GM18870 (cell line): ENCODE results near the gene RGS9.
"Not testable (repeated sequence)": the region's sequence is repeated elsewhere in the genome, so short reads cannot be mapped to it uniquely, and the experiment has no call there.

ENCODE experiments used
- ATAC-seq: cut with Tn5 transposase; IDR thresholded peaks from one replicate; pipeline ENCODE4 v1.9.1; 2021; ENCODE audit warnings: moderate library complexity; ENCODE audit not compliant: unreplicated experiment

RGS9 gene

DNA sequence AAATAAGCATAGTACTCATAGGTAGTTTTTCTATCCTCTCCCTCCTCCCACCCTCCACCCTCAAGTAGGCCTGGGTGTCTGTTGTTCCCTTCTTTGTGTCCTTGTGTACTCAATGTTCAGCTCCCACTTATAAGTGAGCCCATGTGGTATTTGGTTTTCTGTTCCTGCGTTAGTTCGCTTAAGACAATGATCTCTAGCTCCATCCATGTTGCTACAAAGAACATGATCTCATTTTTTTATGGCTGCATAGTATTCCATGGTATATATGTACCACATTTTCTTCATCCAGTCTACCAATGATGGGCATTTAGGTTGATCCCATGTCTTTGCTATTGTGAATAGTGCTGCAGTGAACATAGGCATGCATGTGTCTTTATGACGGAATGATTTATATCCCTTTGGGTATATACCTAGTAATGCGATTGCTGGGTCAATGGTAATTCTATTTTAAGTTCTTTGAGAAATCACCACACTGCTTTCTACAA is 43.6 kb downstream of the RGS9 start:
- ATAC-seq, result not testable (repeated sequence)

DNA sequence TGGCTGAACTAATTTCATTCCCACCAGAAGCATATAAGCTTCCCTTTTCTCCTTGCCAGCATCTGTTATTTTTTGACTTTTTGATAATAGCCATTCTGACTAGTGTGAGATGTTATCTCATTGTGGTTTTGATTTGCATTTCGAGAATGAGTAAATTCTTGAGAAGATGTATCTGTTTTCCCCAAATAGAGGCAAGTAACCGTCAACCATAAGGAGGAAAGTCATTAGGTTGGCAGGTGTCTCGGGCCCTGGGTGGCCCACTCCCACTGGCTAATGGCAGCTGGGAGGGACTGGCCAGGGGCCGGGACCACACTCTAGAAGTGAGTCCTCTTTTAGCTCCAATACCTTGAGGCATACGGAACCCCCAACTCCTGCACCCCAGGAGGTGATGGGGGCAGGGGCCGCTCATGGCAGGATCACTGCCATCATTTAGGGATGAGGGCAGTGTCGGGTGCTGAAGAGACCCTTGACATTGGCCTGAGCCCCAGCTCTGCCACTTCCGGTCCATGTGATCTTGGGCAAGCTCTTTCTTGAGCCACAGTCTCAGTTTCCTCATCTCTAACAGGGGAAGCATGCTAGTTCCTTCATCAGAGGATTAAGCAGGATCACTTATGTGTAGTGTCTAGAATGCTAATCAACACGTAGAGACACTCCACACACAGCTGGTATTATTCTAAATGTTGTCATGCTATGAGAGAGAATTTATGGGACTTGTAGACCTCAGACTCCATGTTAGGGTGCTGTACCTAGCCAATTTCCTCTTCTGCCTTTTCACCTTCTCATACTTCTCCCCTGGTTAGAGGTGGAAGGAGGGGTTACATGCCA is 44.3 kb downstream of the RGS9 start:
- peak; percentile 78 for ATAC-seq

DNA sequence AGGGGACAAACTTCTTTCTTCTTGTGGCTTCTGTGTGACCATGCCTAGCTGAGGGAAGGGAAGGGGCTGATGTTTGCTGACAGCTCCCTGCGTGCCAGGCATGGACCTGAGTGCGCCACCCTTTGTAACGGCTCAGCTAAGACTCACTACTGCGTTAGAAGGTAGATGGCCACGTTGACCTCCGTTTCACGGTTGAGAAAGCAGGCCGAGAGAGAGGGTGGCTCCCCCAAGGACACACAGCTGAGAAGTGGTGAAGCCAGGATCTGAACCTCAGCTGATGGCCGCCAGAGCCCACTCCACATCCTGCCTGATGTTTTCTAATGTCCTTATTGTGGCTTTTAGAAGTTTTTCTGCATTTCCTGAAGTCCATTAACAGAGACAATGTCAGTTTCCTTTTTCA is 45.1 kb downstream of the RGS9 start:
- ATAC-seq, result peak; percentile 8

DNA sequence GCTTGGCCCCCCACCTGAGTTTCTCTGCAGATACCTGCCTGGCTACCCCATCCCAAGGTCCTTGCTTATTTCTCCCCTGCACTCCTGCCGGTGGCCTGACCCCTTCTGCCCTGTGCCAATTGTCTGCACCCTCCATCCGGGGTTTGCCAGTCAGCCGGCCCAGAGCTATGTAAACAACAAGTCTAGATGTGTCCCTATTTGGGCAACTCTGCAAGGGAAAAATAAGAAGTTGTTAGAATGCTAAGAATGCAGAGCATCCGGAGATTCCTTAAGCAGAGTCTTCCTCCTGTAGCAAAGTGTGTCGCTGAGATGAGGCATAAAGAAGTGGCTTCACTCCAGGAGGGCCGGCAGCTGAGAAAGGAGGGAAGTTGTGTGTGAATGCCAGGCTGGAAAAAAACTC is 46.6 kb downstream of the RGS9 start:
- ATAC-seq, result no peak

DNA sequence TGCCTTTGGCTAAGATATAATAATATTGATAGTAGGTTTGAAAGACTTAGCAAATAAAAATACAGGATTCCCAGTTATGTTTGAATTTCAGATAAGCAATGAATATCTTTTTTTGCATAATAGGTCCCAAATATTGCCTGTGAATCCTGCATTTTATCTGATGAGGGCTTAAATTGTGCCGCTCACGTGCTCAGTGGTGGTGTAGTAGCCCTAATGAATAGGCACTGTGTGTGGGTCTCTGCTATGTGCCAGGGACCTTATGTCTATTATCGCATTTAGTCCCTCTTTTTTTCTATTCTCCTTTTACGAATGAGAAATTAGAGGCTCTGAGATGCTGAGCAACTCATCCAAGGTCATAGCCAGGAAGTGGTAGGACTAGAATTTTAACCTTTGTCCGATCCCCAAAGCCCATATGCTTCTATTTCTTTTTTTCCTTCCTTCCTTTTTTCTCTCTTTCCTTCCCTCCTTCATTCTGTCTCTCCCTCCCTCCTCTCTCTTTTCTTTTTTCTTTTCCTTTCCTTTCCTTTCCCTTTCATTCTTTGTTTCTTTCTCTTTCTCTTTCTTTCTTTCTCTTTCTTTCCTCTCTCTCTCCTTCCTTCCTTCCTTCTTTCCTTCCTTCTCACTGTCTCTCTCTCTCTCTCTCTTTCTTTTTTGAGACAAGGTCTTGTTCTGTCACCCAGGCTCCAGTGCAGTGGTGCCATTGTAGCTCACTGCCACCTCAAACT is 47.2 kb downstream of the RGS9 start:
- no peak for ATAC-seq

DNA sequence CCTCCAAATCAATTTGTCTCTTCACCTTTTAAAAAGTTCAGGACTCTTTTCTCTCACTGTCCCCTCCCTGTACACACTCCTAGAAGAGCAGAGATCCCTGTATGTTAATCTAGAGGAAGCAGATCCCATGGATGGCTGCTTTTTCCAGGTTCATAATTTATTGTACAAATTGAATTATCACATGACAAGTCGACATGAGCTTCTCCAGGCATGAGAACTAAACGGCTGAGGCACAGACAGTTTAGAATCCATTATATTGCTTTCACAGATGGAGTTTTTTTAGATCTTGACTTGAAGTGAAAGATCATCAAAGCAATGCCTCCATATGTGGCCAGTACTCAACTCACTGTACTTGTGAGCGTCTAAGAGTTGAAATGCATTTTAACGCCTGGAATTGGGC is 47.9 kb downstream of the RGS9 start:
- no peak for ATAC-seq

DNA sequence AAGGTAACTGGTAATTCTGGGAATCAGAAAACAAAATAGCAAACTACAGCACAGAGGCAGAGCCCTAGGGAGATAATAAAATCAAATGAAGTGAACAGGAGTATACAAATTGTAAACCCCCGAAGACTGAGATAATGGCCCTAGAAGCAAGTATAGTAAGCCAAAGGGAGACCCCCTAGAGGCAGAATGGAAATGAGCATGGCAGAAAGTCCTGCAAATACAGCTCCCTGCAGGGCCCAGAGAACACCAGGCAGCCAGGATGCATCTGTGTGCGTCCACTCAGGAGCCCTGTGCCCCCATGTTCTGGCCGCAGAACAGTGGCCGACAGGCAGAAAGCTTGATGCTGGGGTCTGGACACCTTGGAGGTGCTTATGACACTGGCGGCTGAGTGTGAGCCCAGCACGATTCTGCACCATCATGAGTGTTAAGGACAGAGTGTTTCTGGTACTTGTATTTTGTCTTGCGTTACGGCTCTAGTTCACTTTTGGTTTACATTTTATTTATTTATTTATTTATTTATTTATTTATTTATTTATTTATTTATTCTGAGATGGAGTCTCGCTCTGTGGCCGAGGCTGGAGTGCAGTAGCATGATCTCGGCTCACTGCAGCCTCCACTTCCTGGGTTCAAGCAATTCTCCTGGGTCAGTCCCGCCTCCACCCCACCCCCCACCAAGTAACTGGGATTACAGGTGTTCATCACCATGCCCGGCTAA is 48.7 kb downstream of the RGS9 start:
- no peak for ATAC-seq

DNA sequence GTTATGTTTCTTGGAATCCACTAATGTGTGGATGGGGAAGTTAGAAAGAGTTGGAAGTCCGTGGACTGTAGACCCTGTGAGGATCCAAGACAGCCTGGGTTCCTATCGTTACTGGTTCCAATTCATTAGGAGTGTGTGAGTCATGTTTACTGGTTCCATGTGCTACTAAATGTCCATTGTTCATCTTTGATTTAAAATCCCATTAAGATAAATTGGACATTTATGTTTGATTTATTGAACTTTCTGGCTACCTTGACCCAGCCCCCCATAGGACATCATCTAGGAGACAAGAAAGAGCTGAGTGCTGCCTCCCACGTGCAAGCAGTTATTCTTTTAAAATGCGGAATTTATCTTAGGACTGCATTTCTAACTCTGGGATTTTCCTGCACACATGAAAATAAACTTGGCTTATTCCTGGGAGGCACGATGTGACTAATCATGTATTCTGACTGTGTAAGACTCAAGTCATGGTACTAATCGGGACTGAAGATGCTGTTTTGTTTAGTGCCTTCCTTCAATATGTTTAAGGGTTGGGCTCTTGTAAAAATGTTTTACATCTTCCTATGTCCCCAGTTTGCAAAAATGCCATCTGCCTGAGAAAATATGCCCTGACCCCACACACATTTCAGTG is 53.4 kb downstream of the RGS9 start:
- ATAC-seq, result no peak

DNA sequence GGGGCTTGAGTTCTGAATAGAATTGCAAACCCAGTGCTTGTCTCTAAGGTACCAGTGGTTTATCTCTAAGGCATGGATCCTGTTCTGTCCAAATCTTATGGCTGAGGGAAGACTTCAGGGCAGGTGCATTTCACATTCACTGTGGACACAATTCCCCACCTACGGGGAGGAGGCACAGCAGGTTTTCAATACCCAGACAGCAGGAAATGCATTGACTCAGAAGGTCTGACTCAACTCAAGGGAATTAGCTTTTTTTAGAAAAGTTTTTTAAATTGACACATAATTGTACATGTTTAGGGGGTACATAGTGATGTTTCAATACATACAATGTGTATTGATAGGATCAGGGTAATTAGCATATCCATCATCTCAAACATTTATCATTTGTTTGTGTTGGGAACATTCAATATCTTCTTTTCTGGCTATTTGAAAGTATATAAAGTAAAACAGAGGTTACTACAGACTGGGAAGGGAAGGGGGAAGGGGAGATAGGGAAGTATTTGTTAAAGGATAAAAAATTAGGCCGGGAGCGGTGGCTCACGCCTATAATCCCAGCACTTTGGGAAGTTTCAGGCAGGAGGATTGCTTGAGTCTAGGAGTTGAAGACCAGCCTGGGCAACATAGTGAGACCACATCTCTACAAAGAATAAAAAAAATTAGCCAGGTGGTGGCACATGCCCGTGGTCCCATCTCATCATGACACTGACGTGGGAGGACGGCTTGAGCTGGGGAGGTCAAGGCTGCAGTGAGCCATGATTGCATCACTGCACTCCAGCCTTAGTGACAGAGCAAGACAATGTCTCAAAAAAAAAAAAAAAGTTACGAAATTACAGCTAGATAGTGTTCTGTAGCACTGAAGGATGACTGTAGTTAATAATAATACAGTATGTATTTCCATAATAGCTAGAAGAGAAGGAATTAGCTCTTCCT is 54.9 kb downstream of the RGS9 start:
- ATAC-seq, result no peak

DNA sequence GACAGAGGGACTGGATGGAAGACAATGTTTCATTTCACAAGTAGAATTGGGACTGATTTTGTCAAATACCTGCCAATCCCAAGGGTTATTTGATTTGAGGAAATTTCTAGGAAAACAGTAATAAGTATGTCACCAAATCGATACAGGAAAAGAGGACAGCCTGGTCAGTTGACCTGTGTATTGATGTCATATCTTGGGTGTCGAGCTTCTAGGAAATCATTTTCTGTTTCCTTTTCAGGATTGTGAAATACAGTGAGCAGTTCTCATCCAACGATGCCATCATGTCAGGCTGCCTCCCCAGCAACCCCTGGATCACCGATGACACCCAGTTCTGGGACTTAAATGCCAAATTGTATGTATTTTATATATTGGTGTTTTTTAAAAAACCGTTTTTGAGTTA is 56.1 kb downstream of the RGS9 start:
- no peak for ATAC-seq

DNA sequence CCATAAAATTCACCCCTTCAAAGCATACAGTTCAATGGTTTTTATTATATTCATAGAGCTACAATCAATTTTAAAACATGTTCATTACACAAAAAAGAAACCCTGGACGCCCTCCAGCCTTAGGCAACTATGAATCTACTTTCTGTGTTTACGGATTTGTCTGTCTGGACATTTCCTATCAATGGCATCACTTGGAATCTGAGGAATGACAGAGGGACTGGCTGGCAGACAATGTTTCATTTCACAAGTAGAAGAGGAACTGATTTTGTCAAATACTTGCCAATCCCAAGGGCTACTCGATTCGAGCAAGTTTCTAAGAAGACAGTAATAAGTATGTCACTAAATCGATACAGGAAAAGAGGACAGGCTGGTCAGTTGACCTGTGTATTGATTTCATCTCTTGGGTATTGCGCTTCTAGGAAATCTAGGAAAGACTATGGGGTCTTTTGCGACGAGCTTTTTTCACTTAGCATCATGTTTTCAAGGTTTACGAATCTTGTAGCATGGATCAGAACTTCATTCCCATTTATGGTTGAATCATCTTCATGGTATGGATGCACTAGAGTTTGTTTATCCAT is 56.6 kb downstream of the RGS9 start:
- ATAC-seq, result no peak

DNA sequence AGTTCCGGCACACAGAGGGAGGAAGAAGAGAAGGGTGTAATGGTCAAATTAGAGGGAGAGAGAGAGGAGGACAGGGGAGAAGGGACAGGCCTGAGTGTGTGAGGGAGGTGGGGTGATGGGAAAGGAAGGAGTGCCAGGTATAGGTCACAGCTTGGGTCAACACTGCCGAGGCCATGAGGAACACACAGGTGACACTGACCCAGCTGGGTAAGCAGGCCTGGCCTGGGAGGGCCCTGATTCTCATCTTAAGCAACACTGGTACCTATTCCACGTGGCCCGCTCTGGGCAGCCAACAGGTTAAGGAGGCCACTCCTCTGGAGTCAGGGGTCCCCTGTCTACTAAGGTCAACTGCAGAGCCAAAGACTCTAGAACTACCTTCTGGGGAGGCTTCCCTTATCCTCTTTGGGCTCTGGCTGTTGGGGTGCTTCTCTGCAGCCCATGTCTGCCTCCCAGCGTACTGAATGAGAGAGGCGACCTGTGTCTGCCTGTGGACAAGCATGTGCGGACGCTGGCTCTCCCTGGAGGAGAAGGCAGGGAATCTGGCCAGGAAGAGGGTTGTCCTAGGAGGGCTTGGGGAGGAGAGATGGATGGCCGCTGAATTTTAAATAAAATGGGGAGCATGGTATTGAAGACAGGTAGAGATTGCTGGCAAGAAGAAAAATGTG is 57.6 kb downstream of the RGS9 start:
- ATAC-seq, result no peak

DNA sequence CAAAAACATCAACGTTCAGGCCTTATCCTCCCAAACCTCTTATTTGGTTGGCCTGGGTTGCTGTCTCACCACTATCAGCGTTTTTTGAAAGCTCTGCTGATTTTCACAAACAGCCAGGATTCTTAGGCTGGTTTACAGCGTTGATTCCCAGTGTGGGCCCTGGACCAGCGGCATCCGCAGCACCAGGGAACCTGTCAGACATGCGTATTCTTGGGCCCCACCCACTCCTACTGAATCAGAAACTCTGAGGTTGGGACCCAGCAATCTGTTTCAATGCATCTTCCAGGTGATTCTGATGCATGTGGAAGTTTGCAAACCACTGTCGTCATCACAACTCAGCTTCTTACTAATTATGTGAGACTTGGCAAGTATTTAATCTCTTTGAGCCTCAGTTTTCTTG is 58.5 kb downstream of the RGS9 start:
- ATAC-seq, result no peak

DNA sequence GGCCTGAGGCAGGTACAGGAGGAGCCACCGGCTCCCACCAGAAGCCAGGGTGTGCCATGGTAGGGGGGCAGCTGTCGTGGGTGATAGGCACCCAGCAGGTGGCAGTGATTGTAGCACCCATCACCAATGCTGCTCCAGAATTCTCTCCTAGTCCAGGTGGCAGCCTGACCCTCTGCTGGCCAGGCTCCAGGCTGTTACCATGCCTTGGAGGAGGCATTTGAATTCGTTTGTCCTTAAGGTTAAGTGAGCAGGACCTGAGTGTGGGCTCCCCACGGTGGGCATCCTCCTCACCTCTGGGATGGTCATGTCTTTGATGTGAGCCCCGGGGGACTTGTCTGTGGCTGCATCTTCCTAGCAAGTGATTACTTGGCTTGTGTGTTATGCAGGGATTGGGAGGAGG is 59.4 kb downstream of the RGS9 start:
- ATAC-seq, result no peak

DNA sequence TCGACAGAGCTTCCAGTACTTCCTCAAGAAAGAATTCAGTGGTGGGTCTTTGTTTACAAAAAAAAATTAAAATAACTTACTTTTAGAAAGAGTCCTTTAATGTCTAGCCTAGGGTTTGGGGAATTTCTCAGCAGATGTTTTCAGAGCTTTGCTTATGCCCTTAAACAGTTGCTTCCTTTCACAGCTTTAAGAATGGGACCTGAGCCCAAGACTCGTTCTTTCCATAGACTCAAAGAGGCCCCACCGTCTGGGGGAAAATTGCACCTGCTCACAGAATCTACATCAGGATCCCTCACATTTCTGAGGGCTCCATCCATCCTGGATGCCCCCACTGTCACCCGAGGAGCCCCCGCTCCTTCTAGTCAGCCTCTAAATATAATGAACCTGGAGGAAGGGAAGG is 60.0 kb downstream of the RGS9 start:
- ATAC-seq, result no peak

DNA sequence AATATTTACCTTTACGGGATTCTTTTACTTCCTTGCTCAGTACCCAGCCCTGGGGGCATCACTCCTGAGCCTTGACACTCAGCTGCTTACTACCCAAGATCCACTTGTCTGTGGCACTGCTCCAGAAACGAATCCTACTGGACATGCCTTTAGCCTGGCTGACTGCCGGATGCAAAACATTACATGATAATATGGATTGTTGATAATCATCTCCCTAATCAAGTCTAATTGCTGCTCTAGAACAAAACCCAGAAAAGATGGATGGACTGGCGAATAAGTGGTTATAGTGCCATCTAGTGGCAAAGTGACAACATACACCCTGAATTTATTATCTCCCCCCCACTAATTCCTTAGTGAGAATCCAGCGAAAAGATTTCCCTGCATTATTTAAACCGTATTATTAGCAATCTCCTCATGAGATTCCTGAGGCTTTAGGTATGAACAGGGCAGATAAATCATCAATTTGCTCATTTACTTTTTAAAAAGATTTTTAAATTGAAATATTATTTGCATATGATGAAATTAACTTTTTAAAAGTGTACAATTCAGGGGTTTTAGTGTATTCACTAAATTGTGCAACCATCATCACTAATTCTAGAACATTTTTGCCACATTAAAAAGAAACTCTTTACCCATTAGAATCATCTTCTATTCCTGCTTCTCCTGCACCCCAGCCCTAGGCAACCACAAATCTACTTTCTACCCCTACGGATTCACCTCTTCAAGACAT is 61.6 kb downstream of the RGS9 start:
- ATAC-seq, result no peak

DNA sequence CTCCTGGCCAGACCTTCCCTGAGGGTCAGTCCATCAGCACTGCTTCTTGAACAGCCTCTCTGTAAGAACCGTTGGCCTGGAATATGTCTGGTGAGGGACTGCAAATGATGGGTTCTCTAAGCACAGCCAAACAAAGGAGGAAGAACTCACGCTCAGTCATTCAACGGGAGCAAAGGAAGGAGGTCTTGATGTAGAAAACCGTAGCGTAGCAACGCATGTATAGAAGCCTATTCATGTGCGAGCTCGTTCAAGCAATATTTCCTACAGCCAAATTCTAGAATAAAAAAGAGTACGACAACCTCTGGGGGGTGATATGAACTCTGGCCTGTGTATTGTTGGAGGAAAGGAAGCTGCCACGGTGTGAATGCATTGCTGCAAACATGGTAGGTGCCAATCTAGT is 64.2 kb downstream of the RGS9 start:
- no peak for ATAC-seq

DNA sequence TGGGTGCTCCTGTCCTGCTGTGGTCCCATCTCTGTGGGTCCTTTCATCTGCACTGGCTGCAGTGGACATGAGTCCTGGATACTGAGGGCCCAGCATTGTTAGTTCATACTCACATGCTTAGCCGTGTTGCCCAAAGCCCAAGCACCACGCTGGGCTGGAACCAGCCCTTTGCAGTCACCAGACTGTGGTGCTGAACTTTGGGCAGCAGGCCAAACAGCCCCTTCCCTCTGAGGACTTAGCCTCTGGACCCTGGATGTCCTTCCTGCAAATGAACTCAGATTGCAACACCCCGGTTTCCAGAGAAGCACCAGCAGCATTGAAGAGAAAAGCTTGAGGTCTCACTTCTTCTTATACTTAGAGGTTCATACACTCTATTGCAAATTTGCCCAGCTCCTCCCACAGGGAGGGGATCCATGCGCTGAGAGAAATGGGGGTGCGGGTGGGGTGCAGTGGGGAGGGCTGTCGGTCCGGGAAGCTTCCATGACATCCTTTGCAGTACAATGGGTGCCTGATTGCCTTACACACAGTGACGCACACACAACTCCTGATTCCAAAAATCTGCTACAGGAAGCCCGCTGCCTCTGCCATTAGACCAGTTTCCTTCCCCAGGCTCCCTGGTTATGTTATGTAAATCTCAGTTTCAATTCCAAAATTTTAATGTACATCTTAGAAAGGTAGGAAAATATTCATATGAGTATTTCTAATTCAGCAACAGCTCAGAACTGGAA is 65.8 kb downstream of the RGS9 start:
- ATAC-seq, result no peak
